Vagina (tissue), 2 donors: ENCODE data around the gene DCHS1. TPM values are rescaled to one million over a fixed set of nuclear protein-coding genes. Genes with fewer than 3 reads are reported as not detected.

Experiments used
- DNase-seq, 2 donors: peaks; one replicate each; pipeline ENCODE4 v3.0.0-alpha.2; 2017; ENCODE audit errors: extremely low spot score in 2 of 2
- H3K27ac ChIP-seq: fragments of 200-600 bp; sonication (generic); one replicate; pipeline ENCODE4 v1.5.1; 2019
- H3K27me3 ChIP-seq: fragments of 200-600 bp; sonication (generic); one replicate; pipeline ENCODE4 v1.5.1; 2019
- H3K36me3 ChIP-seq, 2 donors: fragments of 200-600 bp; sonication (generic); one replicate each; pipeline ENCODE4 v1.5.1; 2017 to 2019
- H3K4me1 ChIP-seq: fragments of 200-600 bp; sonication (generic); one replicate; pipeline ENCODE4 v1.5.1; 2019
- H3K4me3 ChIP-seq, 2 donors: fragments of 200-600 bp; sonication (generic); 1 replicate in 1 of 2; 2 replicates in 1 of 2; pipeline ENCODE4 v1.5.1; 2016 to 2019
- H3K9me3 ChIP-seq: fragments of 200-600 bp; sonication (generic); one replicate; pipeline ENCODE4 v1.5.1; 2019
- CTCF ChIP-seq, 3 experiments: fragments of 450-650 bp in 2 of 3; fragments of 200-600 bp in 1 of 3; sonication (generic) in 1 of 3; IDR thresholded peaks; one replicate each; pipeline ENCODE4 v1.5.1; 2017 to 2019; ENCODE audit warnings: antibody characterized with exemption in 3 of 3, mild to moderate bottlenecking in 2 of 3, moderate library complexity in 2 of 3
- POLR2A ChIP-seq, 2 donors: fragments of 450-650 bp; IDR thresholded peaks; one replicate each; pipeline ENCODE4 v1.6.1; 2017; ENCODE audit warnings: antibody characterized with exemption in 2 of 2, mild to moderate bottlenecking in 2 of 2, moderate library complexity in 2 of 2
- POLR2AphosphoS5 ChIP-seq, 2 donors: sonication (generic); formaldehyde crosslinking; IDR thresholded peaks; one replicate each; pipeline ENCODE4 v1.9.0; 2017; ENCODE audit warnings: antibody characterized with exemption in 2 of 2, mild to moderate bottlenecking in 2 of 2, low read depth in 1 of 2; ENCODE audit not compliant: insufficient read depth in 1 of 2
- intact Hi-C: fragments of 100-400 bp; cut with DNase I; formaldehyde crosslinking; loops from one replicate; pipeline ENCODE4 v1.15.1; 2023
- total RNA-seq: library from RNA; depleted of rRNA; stranded (reverse); fragments of >200 nt; gene quantifications from one replicate; pipeline ENCODE4 v1.2.3, GENCODE V29; 2016

The DCHS1 gene
- total RNA-seq, 1 donor from 2014 or later = 28.7 TPM

GRCh38 chr11:6625832-6626420 is 29.7 kb downstream of the DCHS1 start:
- Histone ChIP-seq H3K36me3 (peaks cover 0 to 31% of the 10 kb centered on the region in 2 donors), H3K4me1 (no peaks in the 10 kb centered on the region), H3K27me3 (no peaks in the 10 kb centered on the region), H3K9me3 (no peaks in the 10 kb centered on the region), H3K4me3 (no peak overlapping the region), H3K27ac (no peak overlapping the region)
- TF ChIP-seq POLR2A (IDR thresholded peaks at IDR 0.05) (no peak), CTCF (IDR thresholded peaks at IDR 0.05) (no peak), POLR2AphosphoS5 (IDR thresholded peaks at IDR 0.05; ENCODE audit: insufficient read depth in 1 of 2, low read depth in 1 of 2) (no peak)
- no peak for DNase-seq
- intact Hi-C loops = no loop called here

- no peak for TF ChIP-seq POLR2AphosphoS5 (IDR thresholded peaks at IDR 0.05; ENCODE audit: insufficient read depth in 1 of 2, low read depth in 1 of 2)
- no peak for TF ChIP-seq POLR2A (IDR thresholded peaks at IDR 0.05)
- TF ChIP-seq CTCF (IDR thresholded peaks at IDR 0.05) = no peak
- Histone ChIP-seq H3K9me3 (no peaks in the 10 kb centered on the region), H3K27me3 (no peaks in the 10 kb centered on the region), H3K27ac (no peak overlapping the region), H3K36me3 (peaks cover 0 to 31% of the 10 kb centered on the region in 2 donors), H3K4me1 (no peaks in the 10 kb centered on the region), H3K4me3 (no peak overlapping the region)
- intact Hi-C loops = no loop called here
- no peak for DNase-seq
Observed at GRCh38 chr11:6625156-6625831, 30.3 kb downstream of the DCHS1 start.

- intact Hi-C loops = no loop called here
Observed at GRCh38 chr11:6623391-6624363, 31.9 kb downstream of the DCHS1 start.

GRCh38 chr11:6622261-6623171 is 33.1 kb downstream of the DCHS1 start:
- H3K4me1 ChIP-seq = peaks cover 13% of the 10 kb centered on the region
- no peak overlapping the region for H3K27ac ChIP-seq
- intact Hi-C loops = no loop called here
- peaks cover 0 to 21% of the 10 kb centered on the region in 2 donors for H3K36me3 ChIP-seq
- H3K4me3 ChIP-seq = no peak overlapping the region
- no peaks in the 10 kb centered on the region for H3K27me3 ChIP-seq
- no peak for DNase-seq
- H3K9me3 ChIP-seq = no peaks in the 10 kb centered on the region
- no peak for TF ChIP-seq POLR2A (IDR thresholded peaks at IDR 0.05)
- no peak for TF ChIP-seq CTCF (IDR thresholded peaks at IDR 0.05)

More at GRCh38 chr11:6623391-6624363, 31.9 kb downstream of the DCHS1 start:
- TF ChIP-seq POLR2AphosphoS5 (IDR thresholded peaks at IDR 0.05; ENCODE audit: insufficient read depth in 1 of 2, low read depth in 1 of 2) = no peak
- H3K36me3 ChIP-seq = peaks cover 0 to 21% of the 10 kb centered on the region in 2 donors
- no peaks in the 10 kb centered on the region for H3K9me3 ChIP-seq
- no peak overlapping the region for H3K27ac ChIP-seq
- H3K27me3 ChIP-seq = no peaks in the 10 kb centered on the region
- H3K4me1 ChIP-seq = peaks cover 5% of the 10 kb centered on the region
- no peak overlapping the region for H3K4me3 ChIP-seq
- DNase-seq = no peak
